GM12878 (cell line): ENCODE results near the gene TRPM3. TPM values are rescaled to one million over a fixed set of nuclear protein-coding genes. Genes with fewer than 3 reads are reported as not detected.

ENCODE experiments used
- ATAC-seq: fragments of 200-7000 bp; cut with Tn5 transposase; 3 replicates; pipeline ENCODE4 v1.9.1; 2020; ENCODE audit warnings: mild to moderate bottlenecking, moderate library complexity
- BruUV-seq: library from RNA; stranded (reverse); fragments of 400-500 nt; replicated peaks from 2 replicates; lab custom pipeline; 2021; lab: Mats Ljungman, UMichigan
- CTCF ChIA-PET: fragments of 300-600 bp; sonication (Branson Sonifier 250); formaldehyde crosslinking; extraction: SDS; loops from one replicate; lab custom pipeline; 2021; ENCODE audit warnings: inconsistent platforms; lab: Yijun Ruan, JAX
- POLR2A ChIA-PET: fragments of 350-600 bp; formaldehyde crosslinking; extraction: SDS; loops from one replicate; lab custom pipeline; 2021; ENCODE audit warnings: inconsistent platforms; lab: Charles Lee
- RAD21 ChIA-PET: fragments of 300-600 bp; sonication (Branson Sonifier 250); formaldehyde crosslinking; loops from one replicate; lab custom pipeline; 2023; ENCODE audit warnings: antibody characterized with exemption; ENCODE audit not compliant: unreplicated experiment; lab: Charles Lee
- SMC1A ChIA-PET: fragments of 300-600 bp; sonication (Branson Sonifier 250); formaldehyde crosslinking; loops from one replicate; lab custom pipeline; 2023; ENCODE audit not compliant: unreplicated experiment, uncharacterized antibody; lab: Charles Lee
- DNase-seq: peaks from one replicate; pipeline ENCODE4 v3.0.0-alpha.2; 2011; ENCODE audit warnings: low read depth, low spot score
- FAIRE-seq: peaks from 3 replicates; lab custom pipeline; 2011; peaks lifted over from hg19 to GRCh38; lab: Jason Lieb, UNC
- H2AFZ ChIP-seq: 2 replicates; pipeline ENCODE4 v1.6.0; 2011; ENCODE audit warnings: low read depth, low read length, control low read depth; ENCODE audit not compliant: control insufficient read depth
- H3K27ac ChIP-seq: 2 replicates; pipeline ENCODE4 v1.5.1; 2011; ENCODE audit warnings: control low read depth; ENCODE audit not compliant: control insufficient read depth, insufficient read depth
- H3K27me3 ChIP-seq, 2 experiments: replicated peaks in 1 of 2; 2 replicates each; pipeline versions ENCODE4 v1.6.0 to v1.6.1; 2011; ENCODE audit warnings: low read length in 1 of 2; ENCODE audit not compliant: control insufficient read depth in 2 of 2, insufficient read depth in 2 of 2
- H3K36me3 ChIP-seq, 2 experiments: 2 replicates each; pipeline ENCODE4 v1.5.1; 2011; ENCODE audit warnings: low read length in 1 of 2; ENCODE audit not compliant: control insufficient read depth in 2 of 2, insufficient read depth in 2 of 2
- H3K4me1 ChIP-seq: 2 replicates; pipeline ENCODE4 v1.6.1; 2011; ENCODE audit warnings: mild to moderate bottlenecking, low read length, moderate library complexity, mixed read lengths; ENCODE audit not compliant: control insufficient read depth, insufficient read depth
- H3K4me2 ChIP-seq: 2 replicates; pipeline ENCODE4 v1.6.0; 2011; ENCODE audit warnings: control low read depth; ENCODE audit not compliant: control insufficient read depth, insufficient read depth
- H3K4me3 ChIP-seq: fragments of 200-600 bp; sonication (generic); 2 replicates; pipeline ENCODE4 v1.5.1; 2016
- H3K79me2 ChIP-seq: 2 replicates; pipeline ENCODE4 v1.6.0; 2011; ENCODE audit warnings: low read length; ENCODE audit not compliant: control insufficient read depth, insufficient read depth
- H3K9ac ChIP-seq: 2 replicates; pipeline ENCODE4 v1.8.0; 2011; ENCODE audit warnings: low read length, control low read depth, mixed read lengths; ENCODE audit not compliant: control insufficient read depth, insufficient read depth
- H3K9me3 ChIP-seq: replicated peaks from 3 replicates; pipeline ENCODE4 v1.5.1; 2011; ENCODE audit warnings: mild to moderate bottlenecking, low read length; ENCODE audit not compliant: control insufficient read depth, insufficient read depth
- H4K20me1 ChIP-seq: 2 replicates; pipeline ENCODE4 v1.6.0; 2011; ENCODE audit not compliant: control insufficient read depth, insufficient read depth
- BCL3 ChIP-seq: IDR thresholded peaks from 2 replicates; pipeline ENCODE4 v1.6.1; 2011; ENCODE audit warnings: borderline replicate concordance, low read depth, mild to moderate bottlenecking, moderate library complexity, low read length; ENCODE audit not compliant: insufficient read depth, poor library complexity, severe bottlenecking
- CBX5 ChIP-seq: sonication (generic); IDR thresholded peaks from 2 replicates; pipeline ENCODE4 v1.6.1; 2016; ENCODE audit warnings: low read depth, moderate library complexity, mild to moderate bottlenecking, inconsistent platforms
- CHD1 ChIP-seq: IDR thresholded peaks from 2 replicates; pipeline ENCODE4 v1.6.1; 2012; ENCODE audit warnings: low read depth, low read length, improper control_type of control experiment
- CHD4 ChIP-seq: fragments of 200-600 bp; sonication (generic); IDR thresholded peaks from 2 replicates; pipeline ENCODE4 v1.6.1; 2016; ENCODE audit warnings: mild to moderate bottlenecking
- EZH2 ChIP-seq: IDR thresholded peaks from 2 replicates; pipeline ENCODE4 v1.6.1; 2012; ENCODE audit warnings: low read depth, mild to moderate bottlenecking, control low read depth, inconsistent platforms, low read length, borderline replicate concordance; ENCODE audit not compliant: control insufficient read depth
- IKZF2 ChIP-seq, 2 experiments: fragments of 450-650 bp; IDR thresholded peaks; 2 replicates each; pipeline ENCODE4 v1.6.1; 2017; ENCODE audit warnings: mild to moderate bottlenecking in 2 of 2, moderate library complexity in 2 of 2
- PML ChIP-seq: IDR thresholded peaks from 2 replicates; pipeline ENCODE4 v1.6.1; 2012; ENCODE audit warnings: low read length, inconsistent platforms
- RAD51 ChIP-seq: fragments of 450-650 bp; IDR thresholded peaks from 2 replicates; pipeline ENCODE4 v1.6.1; 2016; ENCODE audit warnings: moderate library complexity, mild to moderate bottlenecking, inconsistent platforms
- SIX5 ChIP-seq: IDR thresholded peaks from 2 replicates; pipeline ENCODE4 v1.6.1; 2011; ENCODE audit warnings: mild to moderate bottlenecking, low read depth, low read length, moderate library complexity; ENCODE audit not compliant: severe bottlenecking
- SRF ChIP-seq, 2 experiments: IDR thresholded peaks; 2 replicates each; pipeline ENCODE4 v1.6.1; 2011; ENCODE audit warnings: low read depth in 2 of 2, low read length in 2 of 2, mild to moderate bottlenecking in 1 of 2, moderate library complexity in 1 of 2
- YBX1 ChIP-seq: fragments of 450-650 bp; IDR thresholded peaks from 2 replicates; pipeline ENCODE4 v1.6.1; 2016; ENCODE audit warnings: antibody characterized with exemption
- YY1 ChIP-seq: IDR thresholded peaks from 2 replicates; pipeline ENCODE4 v1.6.1; 2011; ENCODE audit warnings: low read depth, mild to moderate bottlenecking, low read length
- ZSCAN29 ChIP-seq: fragments of 450-650 bp; IDR thresholded peaks from 2 replicates; pipeline ENCODE4 v1.6.1; 2017; ENCODE audit warnings: mild to moderate bottlenecking, moderate library complexity
- WGBS: methylation state at CpG from one replicate; pipeline ENCODE4 v1.1.6; 2016; ENCODE audit warnings: low lambda C conversion rate; ENCODE audit not compliant: insufficient replicate concordance, insufficient coverage; ENCODE audit errors: missing lambda C conversion rate; 5-methylcytosine and 5-hydroxymethylcytosine counted together
- in situ Hi-C: fragments of 300-500 bp; cut with MboI; formaldehyde crosslinking; loops from 9 replicates; pipeline ENCODE4 v1.14.3; 2018; ENCODE audit warnings: mixed read lengths
- intact Hi-C: fragments of 100-400 bp; cut with micrococcal nuclease; formaldehyde crosslinking; loops from one replicate; pipeline ENCODE4 v1.14.2; 2022; ENCODE audit not compliant: unreplicated experiment
- polyA plus RNA-seq, 11 experiments: library from polyadenylated mRNA; depleted of rRNA in 4 of 11; unstranded in 6 of 11; stranded (reverse) in 5 of 11; fragments of >200 nt; fragmentation: Nextera tagmentation in 4 of 11; fragmentation: Illumina TruSeq in 1 of 11; extraction: Ambion mirVana in 4 of 11; extraction: Trizol in 1 of 11; gene quantifications; 1 replicate in 1 of 11; 2 replicates in 10 of 11; pipeline versions ENCODE4 v1.2.1 to v1.2.3, GENCODE V29; 2011 to 2016; ENCODE audit warnings: inconsistent platforms in 2 of 11, missing spikeins in 2 of 11, low read depth in 1 of 11
- total RNA-seq, 4 experiments: library from RNA; depleted of rRNA in 3 of 4; stranded (reverse); fragments of >200 nt in 3 of 4; fragmentation: Illumina TruSeq in 1 of 4; extraction: Trizol in 1 of 4; gene quantifications; 2 replicates each; pipeline versions ENCODE4 v1.2.1 to v1.2.3, GENCODE V29; 2013 to 2021

The TRPM3 gene
- total and polyA plus RNA-seq, 10 of the 15 experiments (the other 5 are each of a cell fraction or from before 2014, with no cell fraction given) = not detected

DNA sequence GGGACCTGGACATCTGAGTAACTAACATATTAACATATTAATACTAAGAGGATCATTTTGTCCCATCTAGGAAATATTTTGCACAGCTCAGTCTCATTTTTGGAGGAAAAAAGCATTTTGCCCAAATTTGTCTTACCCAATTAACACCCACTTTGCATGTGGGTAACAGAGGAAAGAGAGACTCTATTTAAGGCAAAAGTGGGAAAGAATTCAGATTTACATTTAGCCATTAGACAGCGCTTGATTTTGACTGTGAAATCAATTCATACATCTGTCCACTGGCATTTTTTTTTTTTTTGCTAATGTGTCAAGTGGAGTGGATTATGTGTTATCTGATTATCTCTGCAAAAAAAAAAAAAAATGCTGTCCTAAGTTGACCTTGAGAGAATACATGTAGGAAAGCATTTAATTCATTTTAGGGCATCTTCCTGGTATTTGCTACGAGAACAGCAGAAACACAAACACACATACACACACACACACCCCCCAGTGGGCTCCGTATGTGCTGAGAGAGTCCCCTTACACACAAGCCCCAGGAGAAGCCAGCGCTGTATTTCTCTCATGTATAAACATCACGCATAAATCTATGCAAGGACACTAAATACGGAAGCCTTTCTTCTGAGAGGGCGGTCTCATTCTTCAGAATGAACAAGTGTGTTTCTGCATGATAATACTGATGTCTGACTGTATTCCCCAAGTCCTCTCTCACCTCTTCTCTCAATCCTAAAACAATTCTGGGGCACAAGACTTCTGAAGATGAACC is 505.0 kb downstream of the TRPM3 start:
- ATAC-seq = no peak
- Histone ChIP-seq H3K4me1 (no peaks in the 10 kb centered on the region), H3K9me3 (no peaks in the 10 kb centered on the region), H4K20me1 (no peaks in the 10 kb centered on the region), H3K36me3 (no peaks in the 10 kb centered on the region), H2AFZ (no peak overlapping the region), H3K4me3 (no peak overlapping the region), H3K9ac (no peak overlapping the region), H3K27me3 (no peaks in the 10 kb centered on the region; a peak in 1 of 4 replicates), H3K4me2 (no peak overlapping the region), H3K79me2 (no peaks in the 10 kb centered on the region), H3K27ac (no peak overlapping the region)
- in situ Hi-C loops = no loop called here
- WGBS = 39% methylated on average over 7 of the region's 7 CpGs
- CTCF ChIA-PET = interaction anchor here (1.9 to 3.7 kb wide), 2 partner anchors 10 to 14 kb away, joined by 7 to 18 read pairs; no protein-coding TSS in a partner anchor
- RAD21 ChIA-PET = no interaction called here
- POLR2A ChIA-PET = no interaction called here
- TF ChIP-seq SRF (IDR thresholded peaks at IDR 0.05; ENCODE audit: low read depth in 2 of 2, low read length in 2 of 2) (no peak), RAD51 (no peak)
- intact Hi-C loops = no loop called here
- BruUV-seq = no TSS peak
- DNase-seq = no peak
- FAIRE-seq = no peak
- SMC1A ChIA-PET = interaction anchor here (2.6 kb wide), 1 partner anchor 17 kb away, joined by 8 read pairs; no protein-coding TSS in a partner anchor

GRCh38 chr9:70615464-70616138 is 505.8 kb downstream of the TRPM3 start:
- Histone ChIP-seq H3K27ac (no peak overlapping the region), H3K79me2 (no peaks in the 10 kb centered on the region), H3K36me3 (no peaks in the 10 kb centered on the region), H3K4me2 (no peak overlapping the region), H3K9me3 (no peaks in the 10 kb centered on the region), H3K9ac (no peak overlapping the region), H4K20me1 (no peaks in the 10 kb centered on the region), H2AFZ (no peak overlapping the region), H3K27me3 (no peaks in the 10 kb centered on the region; a peak in 1 of 4 replicates), H3K4me1 (no peaks in the 10 kb centered on the region), H3K4me3 (no peak overlapping the region)
- intact Hi-C loops = no loop called here
- TF ChIP-seq YY1 (no peak), SIX5 (no peak), CBX5 (no peak), CHD4 (no peak), IKZF2 (IDR thresholded peaks at IDR 0.05) (no peak), BCL3 (no peak), PML (no peak), YBX1 (no peak), ZSCAN29 (no peak), CHD1 (no peak), EZH2 (no peak)
- FAIRE-seq (no peak), DNase-seq (no peak), ATAC-seq (no peak)
- SMC1A ChIA-PET = interaction anchor here (0.6 to 2.6 kb wide), 3 partner anchors 11 to 942 kb away, joined by 3 to 8 read pairs (median 3); no protein-coding TSS in a partner anchor
- 54% methylated on average over 4 of the region's 4 CpGs for WGBS
- in situ Hi-C loops = no loop called here
- POLR2A ChIA-PET = no interaction called here
- RAD21 ChIA-PET = no interaction called here
- CTCF ChIA-PET = interaction anchor here (1.9 to 3.7 kb wide), 2 partner anchors 10 to 13 kb away, joined by 7 to 18 read pairs; no protein-coding TSS in a partner anchor
- BruUV-seq = no TSS peak
